Measurements from ENCODE around the gene GIMD1. TPM values are rescaled to one million over a fixed set of nuclear protein-coding genes. Genes with fewer than 3 reads are reported as not detected.

GIMD1 gene
- total RNA-seq, 4 donors from 2014 or later = not detected

DNA sequence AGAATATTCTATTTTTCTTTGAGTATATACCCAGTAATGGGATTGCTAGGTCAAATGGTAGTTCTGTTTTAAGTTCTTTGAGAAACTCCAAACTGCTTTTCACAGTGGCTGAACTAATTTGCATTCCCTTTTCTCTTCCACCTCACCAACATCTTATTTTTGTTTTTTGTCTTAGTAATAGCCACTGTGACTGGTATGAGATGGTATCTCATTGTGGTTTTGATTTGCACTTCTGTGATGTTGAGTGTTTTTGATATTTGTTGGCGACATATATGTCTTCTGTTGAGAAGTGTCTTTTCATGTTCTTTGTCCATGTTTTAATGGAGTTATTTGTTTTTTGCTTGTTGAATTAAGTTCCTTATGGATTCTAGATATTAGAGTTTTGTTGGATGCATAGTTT lies 27.8 kb downstream of the GIMD1 start:
- Histone ChIP-seq H3K27ac (no peak overlapping the region), H3K36me3 (peaks cover 0 to 46% of the 10 kb centered on the region in 2 donors), H3K27me3 (no peaks in the 10 kb centered on the region), H3K4me3 (no peak overlapping the region), H3K9me3 (peaks cover 0 to 13% (median 0%) of the 10 kb centered on the region in 3 donors), H3K4me1 (peaks cover 0 to 12% (median 0%) of the 10 kb centered on the region in 3 donors)
- WGBS, 2 donors (ENCODE audit: low coverage in 1 of 2) = 100% methylated on average over 1 of the region's 1 CpG; no CpG with 5 or more reads in 1 of the 2 donors
- no peak for TF ChIP-seq POLR2AphosphoS5 (IDR thresholded peaks at IDR 0.05)
- no peak for TF ChIP-seq POLR2A (IDR thresholded peaks at IDR 0.05)
- TF ChIP-seq EP300 (IDR thresholded peaks at IDR 0.05) = no peak
- TF ChIP-seq, protein P1, sequence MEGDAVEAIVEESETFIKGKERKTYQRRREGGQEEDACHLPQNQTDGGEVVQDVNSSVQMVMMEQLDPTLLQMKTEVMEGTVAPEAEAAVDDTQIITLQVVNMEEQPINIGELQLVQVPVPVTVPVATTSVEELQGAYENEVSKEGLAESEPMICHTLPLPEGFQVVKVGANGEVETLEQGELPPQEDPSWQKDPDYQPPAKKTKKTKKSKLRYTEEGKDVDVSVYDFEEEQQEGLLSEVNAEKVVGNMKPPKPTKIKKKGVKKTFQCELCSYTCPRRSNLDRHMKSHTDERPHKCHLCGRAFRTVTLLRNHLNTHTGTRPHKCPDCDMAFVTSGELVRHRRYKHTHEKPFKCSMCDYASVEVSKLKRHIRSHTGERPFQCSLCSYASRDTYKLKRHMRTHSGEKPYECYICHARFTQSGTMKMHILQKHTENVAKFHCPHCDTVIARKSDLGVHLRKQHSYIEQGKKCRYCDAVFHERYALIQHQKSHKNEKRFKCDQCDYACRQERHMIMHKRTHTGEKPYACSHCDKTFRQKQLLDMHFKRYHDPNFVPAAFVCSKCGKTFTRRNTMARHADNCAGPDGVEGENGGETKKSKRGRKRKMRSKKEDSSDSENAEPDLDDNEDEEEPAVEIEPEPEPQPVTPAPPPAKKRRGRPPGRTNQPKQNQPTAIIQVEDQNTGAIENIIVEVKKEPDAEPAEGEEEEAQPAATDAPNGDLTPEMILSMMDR (IDR thresholded peaks at IDR 0.05) = no peak
- no peak for ATAC-seq

DNA sequence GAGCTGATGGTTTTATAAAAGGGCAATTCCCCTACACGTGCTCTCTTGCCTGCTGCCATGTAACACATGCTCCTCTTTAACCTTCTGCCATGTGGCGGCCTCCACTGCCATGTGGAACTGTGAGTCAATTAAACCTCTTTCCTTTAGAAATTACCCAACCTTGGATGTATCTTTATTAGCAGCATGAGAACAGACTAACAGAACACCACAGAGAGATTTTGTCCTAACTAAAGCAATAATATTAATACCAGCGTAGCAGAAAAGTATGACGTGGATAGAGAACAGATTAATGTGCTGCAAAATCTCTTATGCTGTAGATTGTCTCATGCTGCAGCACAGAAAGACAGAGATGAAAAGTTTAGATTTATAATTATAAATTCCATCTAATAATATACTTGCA lies 29.1 kb downstream of the GIMD1 start:
- no peak for ATAC-seq
- Histone ChIP-seq H3K9me3 (peaks cover 0 to 13% (median 0%) of the 10 kb centered on the region in 3 donors), H3K4me1 (peaks cover 0 to 4% (median 0%) of the 10 kb centered on the region in 3 donors), H3K36me3 (peaks cover 0 to 60% of the 10 kb centered on the region in 2 donors), H3K4me3 (no peak overlapping the region), H3K27ac (no peak overlapping the region), H3K27me3 (no peaks in the 10 kb centered on the region)
- TF ChIP-seq, protein P1 (IDR thresholded peaks at IDR 0.05) = no peak
- TF ChIP-seq POLR2A (IDR thresholded peaks at IDR 0.05) = no peak
- TF ChIP-seq POLR2AphosphoS5 (IDR thresholded peaks at IDR 0.05) = no peak
- TF ChIP-seq EP300 (IDR thresholded peaks at IDR 0.05) = no peak
- 62 to 85% methylated on average over 2 to 4 of the region's 4 CpGs for WGBS, 2 donors (ENCODE audit: low coverage in 1 of 2)

DNA sequence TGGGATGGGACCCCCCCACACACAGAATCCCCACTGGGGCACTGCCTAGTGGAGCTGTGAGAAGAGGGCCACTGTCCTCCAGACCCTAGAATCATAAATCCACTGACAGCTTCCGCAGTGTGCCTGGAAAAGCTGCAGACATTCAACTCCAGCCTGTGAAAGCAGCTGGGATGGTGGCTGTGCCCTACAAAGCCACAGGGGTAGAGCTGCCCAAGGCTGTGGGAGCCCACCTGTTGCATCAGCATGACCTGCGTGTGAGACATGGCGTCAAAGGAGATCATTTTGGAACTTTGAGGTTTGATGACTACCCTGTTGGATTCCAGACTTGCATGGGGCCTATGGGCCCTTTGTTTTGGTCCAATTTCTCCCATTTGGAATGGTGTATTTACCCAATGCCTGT lies 29.9 kb downstream of the GIMD1 start:
- no peaks in the 10 kb centered on the region for H3K27me3 ChIP-seq
- H3K4me3 ChIP-seq = no peak overlapping the region
- no peaks in the 10 kb centered on the region for H3K4me1 ChIP-seq
- no peak for ATAC-seq
- peaks cover 0 to 13% (median 0%) of the 10 kb centered on the region in 3 donors for H3K9me3 ChIP-seq
- no CpG with 5 or more reads among the region's 3 CpGs for WGBS, 2 donors (ENCODE audit: low coverage in 1 of 2)
- TF ChIP-seq POLR2AphosphoS5 (IDR thresholded peaks at IDR 0.05) (no peak), EP300 (IDR thresholded peaks at IDR 0.05) (no peak)
- TF ChIP-seq, protein P1 (IDR thresholded peaks at IDR 0.05) = no peak
- H3K36me3 ChIP-seq = peaks cover 0 to 67% of the 10 kb centered on the region in 2 donors
- H3K27ac ChIP-seq = no peak overlapping the region

DNA sequence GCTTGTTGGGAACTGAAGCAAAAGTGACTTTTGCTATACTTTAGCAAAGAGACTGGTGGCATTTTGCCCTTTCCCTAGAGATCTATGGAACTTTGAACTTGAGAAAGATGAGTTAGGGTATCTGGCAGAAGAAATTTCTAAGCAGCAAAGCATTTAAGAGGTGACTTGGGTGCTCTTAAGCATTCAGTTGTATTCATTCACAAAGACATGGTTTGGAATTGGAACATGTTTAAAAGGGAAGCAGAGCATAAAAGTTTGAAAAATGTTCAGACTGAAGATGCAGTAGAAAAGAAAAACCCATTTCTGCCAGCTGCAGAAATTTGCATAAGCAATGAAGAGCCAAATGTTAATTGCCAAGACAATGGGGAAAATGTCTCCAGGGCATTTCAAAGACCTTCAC lies 30.7 kb downstream of the GIMD1 start:
- Histone ChIP-seq H3K4me3 (no peak overlapping the region), H3K27me3 (no peaks in the 10 kb centered on the region), H3K4me1 (no peaks in the 10 kb centered on the region), H3K9me3 (peaks cover 0 to 13% (median 0%) of the 10 kb centered on the region in 3 donors), H3K27ac (no peak overlapping the region), H3K36me3 (peaks cover 0 to 75% of the 10 kb centered on the region in 2 donors)
- TF ChIP-seq POLR2A (IDR thresholded peaks at IDR 0.05) = no peak
- no peak for TF ChIP-seq EP300 (IDR thresholded peaks at IDR 0.05)
- TF ChIP-seq POLR2AphosphoS5 (IDR thresholded peaks at IDR 0.05) = no peak
- TF ChIP-seq, protein P1 (IDR thresholded peaks at IDR 0.05) = no peak
- ATAC-seq = no peak

DNA sequence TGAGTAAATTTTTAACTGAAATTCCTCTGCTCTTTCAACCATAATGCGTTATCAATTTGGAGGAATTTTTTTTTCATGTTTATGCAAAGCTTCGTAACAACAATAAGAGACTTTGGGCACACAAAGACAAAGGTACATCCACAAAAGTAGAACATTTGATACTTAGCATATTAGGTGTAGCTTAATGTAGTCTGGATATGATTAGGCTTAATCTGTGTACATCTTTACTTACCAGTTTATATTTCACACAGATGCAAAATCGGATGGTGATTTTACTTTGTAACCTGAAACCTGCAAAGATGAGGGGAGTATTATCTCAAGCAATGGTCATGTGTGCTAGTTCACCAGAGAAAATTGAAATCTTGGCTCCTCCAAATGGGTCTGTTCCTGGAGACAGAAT lies 32.0 kb downstream of the GIMD1 start:
- no peak for ATAC-seq
- Histone ChIP-seq H3K4me1 (no peaks in the 10 kb centered on the region), H3K9me3 (peaks cover 0 to 13% (median 0%) of the 10 kb centered on the region in 3 donors), H3K4me3 (no peak overlapping the region), H3K27ac (no peak overlapping the region), H3K36me3 (peaks cover 0 to 88% of the 10 kb centered on the region in 2 donors), H3K27me3 (no peaks in the 10 kb centered on the region)
- TF ChIP-seq EP300 (IDR thresholded peaks at IDR 0.05) (no peak), POLR2AphosphoS5 (IDR thresholded peaks at IDR 0.05) (no peak), POLR2A (IDR thresholded peaks at IDR 0.05) (no peak)
- TF ChIP-seq, protein P1 (IDR thresholded peaks at IDR 0.05) = no peak
- 93 to 95% methylated on average over 3 of the region's 3 CpGs for WGBS, 2 donors (ENCODE audit: low coverage in 1 of 2)

Measured in gastroesophageal sphincter (tissue), 4 donors.